Activated naive CD8-positive, alpha-beta T cell treated with anti-CD3 and anti-CD28 coated beads, Interleukin-2, amount 50 U/mL, for 24 hours (primary cell): ENCODE measurements around the gene RAB6C.
A peak's percentile ranks its signal among the peaks of the same experiment; 100 is the strongest.
"Not testable (repeated sequence)": the region's sequence is repeated elsewhere in the genome, so short reads cannot be mapped to it uniquely, and the experiment has no call there.

Experiments
- ATAC-seq: fragments of 150-1000 bp; cut with Tn5 transposase; one replicate; pipeline ENCODE4 v1.10.0; 2021
- DNase-seq: peaks from one replicate; pipeline ENCODE4 v3.0.0; 2021
- H3K27ac Mint-ChIP-seq: one replicate; pipeline ENCODE4 v1.8.0; 2021; ENCODE audit warnings: mild to moderate bottlenecking, mixed read lengths
- H3K27me3 Mint-ChIP-seq: one replicate; pipeline ENCODE4 v1.8.0; 2021; ENCODE audit warnings: mixed read lengths
- H3K36me3 Mint-ChIP-seq: one replicate; pipeline ENCODE4 v1.8.0; 2021; ENCODE audit warnings: low read depth, mixed read lengths
- H3K4me1 Mint-ChIP-seq: one replicate; pipeline ENCODE4 v1.8.0; 2021; ENCODE audit warnings: mixed read lengths
- H3K4me3 Mint-ChIP-seq: one replicate; pipeline ENCODE4 v1.8.0; 2021; ENCODE audit warnings: mild to moderate bottlenecking, moderate library complexity, mixed read lengths
- H3K9me3 Mint-ChIP-seq: one replicate; pipeline ENCODE4 v1.8.0; 2021; ENCODE audit warnings: mixed read lengths

Gene RAB6C

GRCh38 chr2:129979629-129980155, at the start of gene RAB6C:
TSS of gene RAB6C (plus strand) at chr2:129979666. CDS start at chr2:129980116, 450 bp downstream.
- not testable (repeated sequence) for H3K4me1 Mint-ChIP-seq, H3K36me3 Mint-ChIP-seq, H3K9me3 Mint-ChIP-seq, H3K27ac Mint-ChIP-seq
- peak; percentile 33 for ATAC-seq
- DNase-seq = peak; percentile 1
- Mint-ChIP-seq H3K27me3 (peaks cover 51% of the 10 kb centered on the region), H3K4me3 (peak within 1 kb of the TSS; percentile 47)

GRCh38 chr2:129930451-129930850, 49.0 kb upstream of the RAB6C start:
- no peaks in the 10 kb centered on the region for H3K36me3 Mint-ChIP-seq
- H3K27me3 Mint-ChIP-seq = peaks cover 38% of the 10 kb centered on the region
- DNase-seq = no peak
- no peak for ATAC-seq
- no peak overlapping the region for H3K4me3 Mint-ChIP-seq
- no peaks in the 10 kb centered on the region for H3K9me3 Mint-ChIP-seq
- no peaks in the 10 kb centered on the region for H3K4me1 Mint-ChIP-seq
- no peak overlapping the region for H3K27ac Mint-ChIP-seq

GRCh38 chr2:129933387-129933786, 46.1 kb upstream of the RAB6C start:
- not testable (repeated sequence) for H3K27ac Mint-ChIP-seq, H3K4me1 Mint-ChIP-seq, ATAC-seq, H3K4me3 Mint-ChIP-seq, DNase-seq, H3K36me3 Mint-ChIP-seq, H3K9me3 Mint-ChIP-seq
- H3K27me3 Mint-ChIP-seq = peaks cover 29% of the 10 kb centered on the region

- Mint-ChIP-seq H3K4me3 (no peak overlapping the region), H3K4me1 (no peaks in the 10 kb centered on the region), H3K9me3 (no peaks in the 10 kb centered on the region), H3K36me3 (no peaks in the 10 kb centered on the region), H3K27me3 (peaks cover 29% of the 10 kb centered on the region), H3K27ac (no peak overlapping the region)
- ATAC-seq = no peak
- DNase-seq = no peak
Observed at GRCh38 chr2:129934044-129934822, 45.2 kb upstream of the RAB6C start.

- Mint-ChIP-seq H3K27ac (no peak overlapping the region), H3K4me3 (no peak overlapping the region), H3K4me1 (no peaks in the 10 kb centered on the region), H3K9me3 (no peaks in the 10 kb centered on the region), H3K27me3 (peaks cover 29% of the 10 kb centered on the region), H3K36me3 (no peaks in the 10 kb centered on the region)
- DNase-seq (no peak), ATAC-seq (no peak)
Observed at GRCh38 chr2:129935118-129935517, 44.3 kb upstream of the RAB6C start.

- Mint-ChIP-seq H3K27me3 (peaks cover 29% of the 10 kb centered on the region), H3K9me3 (no peaks in the 10 kb centered on the region), H3K4me1 (no peaks in the 10 kb centered on the region), H3K4me3 (no peak overlapping the region), H3K36me3 (no peaks in the 10 kb centered on the region), H3K27ac (no peak overlapping the region)
- peak; percentile 54 for ATAC-seq
- DNase-seq = peak; percentile 56
Observed at GRCh38 chr2:129936334-129936934, 43.0 kb upstream of the RAB6C start.

GRCh38 chr2:129938850-129939471, 40.5 kb upstream of the RAB6C start:
- H3K27me3 Mint-ChIP-seq, ATAC-seq, H3K27ac Mint-ChIP-seq, DNase-seq, H3K4me3 Mint-ChIP-seq, H3K36me3 Mint-ChIP-seq, H3K9me3 Mint-ChIP-seq, H3K4me1 Mint-ChIP-seq: not testable (repeated sequence)

GRCh38 chr2:129943456-129943855, 36.0 kb upstream of the RAB6C start:
- not testable (repeated sequence) for H3K9me3 Mint-ChIP-seq, H3K27me3 Mint-ChIP-seq, H3K4me1 Mint-ChIP-seq, H3K4me3 Mint-ChIP-seq, H3K36me3 Mint-ChIP-seq, ATAC-seq, H3K27ac Mint-ChIP-seq, DNase-seq

GRCh38 chr2:129945557-129945956, 33.9 kb upstream of the RAB6C start:
- H3K27me3 Mint-ChIP-seq = peaks cover 9% of the 10 kb centered on the region
- ATAC-seq (no peak), DNase-seq (no peak)
- no peak overlapping the region for H3K4me3 Mint-ChIP-seq
- H3K9me3 Mint-ChIP-seq = no peaks in the 10 kb centered on the region
- H3K36me3 Mint-ChIP-seq = no peaks in the 10 kb centered on the region
- no peaks in the 10 kb centered on the region for H3K4me1 Mint-ChIP-seq
- H3K27ac Mint-ChIP-seq = no peak overlapping the region

GRCh38 chr2:129947712-129948111, 31.8 kb upstream of the RAB6C start:
- H3K36me3 Mint-ChIP-seq, H3K9me3 Mint-ChIP-seq, H3K4me1 Mint-ChIP-seq, H3K27ac Mint-ChIP-seq, H3K27me3 Mint-ChIP-seq, H3K4me3 Mint-ChIP-seq, ATAC-seq, DNase-seq: not testable (repeated sequence)

- H3K27ac Mint-ChIP-seq, H3K9me3 Mint-ChIP-seq, H3K27me3 Mint-ChIP-seq, H3K36me3 Mint-ChIP-seq, H3K4me1 Mint-ChIP-seq, ATAC-seq, H3K4me3 Mint-ChIP-seq, DNase-seq: not testable (repeated sequence)
Observed at GRCh38 chr2:129956171-129956570, 23.3 kb upstream of the RAB6C start.

- Mint-ChIP-seq H3K4me3 (no peak overlapping the region), H3K27me3 (peaks cover 13% of the 10 kb centered on the region), H3K27ac (no peak overlapping the region), H3K9me3 (no peaks in the 10 kb centered on the region), H3K36me3 (no peaks in the 10 kb centered on the region), H3K4me1 (no peaks in the 10 kb centered on the region)
- DNase-seq = no peak
- ATAC-seq = no peak
Observed at GRCh38 chr2:129957891-129958290, 21.6 kb upstream of the RAB6C start.

GRCh38 chr2:129958736-129959135, 20.7 kb upstream of the RAB6C start:
- not testable (repeated sequence) for H3K4me1 Mint-ChIP-seq, H3K9me3 Mint-ChIP-seq, H3K4me3 Mint-ChIP-seq, H3K36me3 Mint-ChIP-seq, H3K27ac Mint-ChIP-seq, ATAC-seq, DNase-seq
- peaks cover 11% of the 10 kb centered on the region for H3K27me3 Mint-ChIP-seq

GRCh38 chr2:129968605-129969004, 10.9 kb upstream of the RAB6C start:
- H3K36me3 Mint-ChIP-seq, H3K9me3 Mint-ChIP-seq, H3K27ac Mint-ChIP-seq, DNase-seq, ATAC-seq, H3K4me1 Mint-ChIP-seq, H3K4me3 Mint-ChIP-seq, H3K27me3 Mint-ChIP-seq: not testable (repeated sequence)
